AG09319 (cell line): ENCODE results near the gene TNFRSF19.

Experiments
- DNase-seq: peaks from one replicate; pipeline ENCODE4 v3.0.0-alpha.2; 2010; ENCODE audit warnings: low read depth; ENCODE audit errors: extremely low read depth
- CTCF ChIP-seq: IDR thresholded peaks from 2 replicates; pipeline ENCODE4 v1.5.1; 2011; ENCODE audit warnings: low read depth, mild to moderate bottlenecking, inconsistent platforms, low read length, moderate library complexity

TNFRSF19 gene

GRCh38 chr13:23628765-23629565 is 58.8 kb downstream of the TNFRSF19 start:
- DNase-seq = no peak
- TF ChIP-seq CTCF = no peak

- DNase-seq = no peak
- TF ChIP-seq CTCF = no peak
These were observed 59.5 kb downstream of the TNFRSF19 start for GRCh38 chr13:23629566-23630272.

- no peak for DNase-seq
- no peak for TF ChIP-seq CTCF
These were observed 60.3 kb downstream of the TNFRSF19 start for GRCh38 chr13:23630349-23631093.

- DNase-seq = no peak
- no peak for TF ChIP-seq CTCF
These were observed 61.3 kb downstream of the TNFRSF19 start for GRCh38 chr13:23631311-23632047.

GRCh38 chr13:23632048-23632582 is 61.9 kb downstream of the TNFRSF19 start:
- no peak for TF ChIP-seq CTCF
- DNase-seq = no peak

GRCh38 chr13:23632741-23633140 is 62.5 kb downstream of the TNFRSF19 start:
- no peak for TF ChIP-seq CTCF
- no peak for DNase-seq
